HG03571 (cell line): ENCODE results near the gene CEL.
"Not testable (repeated sequence)": the region's sequence is repeated elsewhere in the genome, so short reads cannot be mapped to it uniquely, and the experiment has no call there.

Source experiments
- ATAC-seq: cut with Tn5 transposase; IDR thresholded peaks from one replicate; pipeline ENCODE4 v1.9.1; 2021; ENCODE audit not compliant: unreplicated experiment

Gene CEL

GRCh38 chr9:133080786-133081779, 19.3 kb downstream of the CEL start:
- not testable (repeated sequence) for ATAC-seq

GRCh38 chr9:133081957-133082644, 20.3 kb downstream of the CEL start:
- not testable (repeated sequence) for ATAC-seq

- ATAC-seq, result not testable (repeated sequence)
Observed at GRCh38 chr9:133083688-133084087, 21.9 kb downstream of the CEL start.

GRCh38 chr9:133086212-133086860, 24.6 kb downstream of the CEL start:
- ATAC-seq, result not testable (repeated sequence)

- ATAC-seq, result no peak
Observed at GRCh38 chr9:133086894-133087293, 25.1 kb downstream of the CEL start.

- ATAC-seq, result no peak
Observed at GRCh38 chr9:133087429-133088145, 25.8 kb downstream of the CEL start.

- ATAC-seq, result no peak
Observed at GRCh38 chr9:133088146-133088750, 26.5 kb downstream of the CEL start.

GRCh38 chr9:133088756-133089155, 27.0 kb downstream of the CEL start:
- ATAC-seq, result no peak

- ATAC-seq, result no peak
Observed at GRCh38 chr9:133089271-133089671, 27.5 kb downstream of the CEL start.

- no peak for ATAC-seq
Observed at GRCh38 chr9:133090187-133090586, 28.4 kb downstream of the CEL start.

- no peak for ATAC-seq
Observed at GRCh38 chr9:133090752-133091385, 29.1 kb downstream of the CEL start.

GRCh38 chr9:133094351-133094750, 32.6 kb downstream of the CEL start:
- ATAC-seq, result not testable (repeated sequence)

GRCh38 chr9:133094842-133095393, 33.1 kb downstream of the CEL start:
- ATAC-seq, result no peak

GRCh38 chr9:133098104-133098754, 36.4 kb downstream of the CEL start:
- ATAC-seq, result no peak

- no peak for ATAC-seq
Observed at GRCh38 chr9:133098871-133099270, 37.1 kb downstream of the CEL start.

GRCh38 chr9:133099726-133100505, 38.1 kb downstream of the CEL start:
- no peak for ATAC-seq

- ATAC-seq, result no peak
Observed at GRCh38 chr9:133100506-133101355, 39.0 kb downstream of the CEL start.
